Osteocyte (in vitro differentiated cells): ENCODE results near the gene ALX4. TPM values are rescaled to one million over a fixed set of nuclear protein-coding genes. Genes with fewer than 3 reads are reported as not detected.

Experiments
- DNase-seq: peaks from one replicate; pipeline ENCODE4 v3.0.0; 2021; ENCODE audit warnings: mixed read lengths; ENCODE audit not compliant: unreplicated experiment; ENCODE audit errors: extremely low spot score
- H3K27ac Mint-ChIP-seq: one replicate; pipeline ENCODE4 v1.8.0; 2021; ENCODE audit warnings: mild to moderate bottlenecking, mixed read lengths; ENCODE audit not compliant: unreplicated experiment
- H3K27me3 Mint-ChIP-seq: one replicate; pipeline ENCODE4 v1.8.0; 2021; ENCODE audit warnings: mixed read lengths; ENCODE audit not compliant: unreplicated experiment
- H3K36me3 Mint-ChIP-seq: one replicate; pipeline ENCODE4 v1.8.0; 2021; ENCODE audit warnings: mixed read lengths; ENCODE audit not compliant: unreplicated experiment
- H3K4me1 Mint-ChIP-seq: one replicate; pipeline ENCODE4 v1.8.0; 2021; ENCODE audit warnings: mixed read lengths; ENCODE audit not compliant: unreplicated experiment
- H3K4me3 Mint-ChIP-seq: one replicate; pipeline ENCODE4 v1.8.0; 2021; ENCODE audit warnings: mild to moderate bottlenecking, moderate library complexity, mixed read lengths; ENCODE audit not compliant: unreplicated experiment
- H3K9me3 Mint-ChIP-seq: one replicate; pipeline ENCODE4 v1.8.0; 2021; ENCODE audit warnings: mixed read lengths; ENCODE audit not compliant: unreplicated experiment
- total RNA-seq: library from RNA; stranded (reverse); gene quantifications from 2 replicates; pipeline ENCODE4 v1.2.1, GENCODE V29; 2021
- TF ChIP-seq, protein P1 (sequence below): fragments of 200-600 bp; sonication (generic); IDR thresholded peaks from 2 replicates; pipeline ENCODE4 v1.5.0; 2021; ENCODE audit warnings: antibody characterized with exemption, mild to moderate bottlenecking, moderate library complexity

ALX4 gene
- total RNA-seq, 1 donor from 2014 or later, result not detected

DNA sequence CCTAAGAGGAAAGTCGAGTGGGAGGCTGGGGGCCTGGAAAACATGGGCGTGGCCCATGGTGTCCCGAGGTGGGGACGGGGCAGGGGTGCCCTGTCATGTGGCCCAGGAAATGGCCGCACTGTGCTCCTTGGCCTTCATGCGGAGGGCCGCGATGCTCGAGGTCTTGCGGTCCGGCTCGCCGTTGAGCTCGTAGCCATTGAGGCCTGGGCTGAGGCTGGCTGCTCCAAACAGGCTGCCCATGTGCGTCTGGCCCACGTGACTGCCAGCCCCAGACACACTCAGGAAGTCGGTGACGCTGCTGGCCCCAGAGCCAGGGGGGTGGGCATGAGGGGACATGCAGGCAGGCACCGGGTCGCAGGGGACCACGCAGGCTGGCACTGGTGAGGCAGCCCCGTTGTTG is 45.2 kb downstream of the ALX4 start:
- Mint-ChIP-seq H3K27ac (no peak overlapping the region), H3K4me1 (peaks cover 12% of the 10 kb centered on the region), H3K4me3 (no peak overlapping the region), H3K36me3 (no peaks in the 10 kb centered on the region), H3K9me3 (no peaks in the 10 kb centered on the region), H3K27me3 (no peaks in the 10 kb centered on the region)
- DNase-seq, result no peak
- TF ChIP-seq, protein P1, sequence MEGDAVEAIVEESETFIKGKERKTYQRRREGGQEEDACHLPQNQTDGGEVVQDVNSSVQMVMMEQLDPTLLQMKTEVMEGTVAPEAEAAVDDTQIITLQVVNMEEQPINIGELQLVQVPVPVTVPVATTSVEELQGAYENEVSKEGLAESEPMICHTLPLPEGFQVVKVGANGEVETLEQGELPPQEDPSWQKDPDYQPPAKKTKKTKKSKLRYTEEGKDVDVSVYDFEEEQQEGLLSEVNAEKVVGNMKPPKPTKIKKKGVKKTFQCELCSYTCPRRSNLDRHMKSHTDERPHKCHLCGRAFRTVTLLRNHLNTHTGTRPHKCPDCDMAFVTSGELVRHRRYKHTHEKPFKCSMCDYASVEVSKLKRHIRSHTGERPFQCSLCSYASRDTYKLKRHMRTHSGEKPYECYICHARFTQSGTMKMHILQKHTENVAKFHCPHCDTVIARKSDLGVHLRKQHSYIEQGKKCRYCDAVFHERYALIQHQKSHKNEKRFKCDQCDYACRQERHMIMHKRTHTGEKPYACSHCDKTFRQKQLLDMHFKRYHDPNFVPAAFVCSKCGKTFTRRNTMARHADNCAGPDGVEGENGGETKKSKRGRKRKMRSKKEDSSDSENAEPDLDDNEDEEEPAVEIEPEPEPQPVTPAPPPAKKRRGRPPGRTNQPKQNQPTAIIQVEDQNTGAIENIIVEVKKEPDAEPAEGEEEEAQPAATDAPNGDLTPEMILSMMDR, result no peak

DNA sequence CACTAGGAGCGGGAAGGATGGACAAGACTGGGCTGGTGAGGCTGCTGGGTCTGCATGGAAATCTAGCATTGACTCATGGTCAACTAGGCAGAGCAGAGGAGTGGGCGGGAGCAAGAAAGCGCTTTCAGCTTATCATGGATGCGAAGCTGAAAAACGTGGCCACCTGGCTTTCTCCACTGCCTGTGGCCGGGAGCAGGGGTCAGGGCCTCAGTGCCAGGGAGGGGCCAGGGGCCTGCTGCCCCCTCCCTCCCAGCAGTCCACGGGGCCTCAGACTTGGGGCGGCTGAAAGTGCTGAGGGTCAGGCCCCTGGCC is 45.5 kb downstream of the ALX4 start:
- H3K27ac Mint-ChIP-seq, result no peak overlapping the region
- no peaks in the 10 kb centered on the region for H3K36me3 Mint-ChIP-seq
- H3K9me3 Mint-ChIP-seq, result no peaks in the 10 kb centered on the region
- no peaks in the 10 kb centered on the region for H3K27me3 Mint-ChIP-seq
- TF ChIP-seq, protein P1, result no peak
- no peak overlapping the region for H3K4me3 Mint-ChIP-seq
- no peak for DNase-seq
- H3K4me1 Mint-ChIP-seq, result peaks cover 8% of the 10 kb centered on the region

DNA sequence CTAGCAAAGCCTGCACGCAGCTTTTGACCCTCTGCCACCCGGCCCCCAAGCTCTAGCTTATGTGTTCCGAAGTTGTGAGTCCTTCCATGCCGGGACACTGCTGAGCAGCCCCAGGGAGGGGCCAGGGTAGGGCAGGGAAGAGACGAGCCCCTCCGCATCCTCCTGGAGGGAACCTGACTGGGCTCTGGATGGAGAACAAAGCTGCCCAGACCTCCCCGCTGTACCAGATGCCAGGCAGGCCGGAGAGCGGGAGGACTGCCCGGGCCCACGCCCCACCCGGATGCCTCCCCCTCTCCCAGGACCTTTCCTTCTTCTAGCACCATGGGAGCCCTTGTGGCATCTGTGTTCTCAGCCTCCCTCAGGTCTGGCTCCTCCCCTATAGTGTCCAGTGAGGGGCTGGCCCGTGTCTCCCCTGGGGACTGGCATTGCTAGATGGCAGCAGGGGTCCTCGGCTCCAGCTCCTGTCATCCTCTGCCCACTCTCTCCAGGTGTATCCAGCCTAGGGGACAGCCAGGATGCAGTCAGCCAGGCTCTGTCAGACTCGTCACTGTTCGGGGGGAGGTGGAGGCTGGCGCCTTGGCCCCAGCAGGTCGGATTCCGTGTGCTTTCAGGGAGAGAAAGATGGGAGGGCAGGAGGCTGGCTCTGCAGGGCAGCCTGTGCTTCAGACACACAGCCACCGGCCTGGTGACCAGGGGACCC is 46.1 kb downstream of the ALX4 start:
- TF ChIP-seq, protein P1, result no peak
- no peak for DNase-seq
- Mint-ChIP-seq H3K9me3 (no peaks in the 10 kb centered on the region), H3K27ac (no peak overlapping the region), H3K4me3 (no peak overlapping the region), H3K27me3 (no peaks in the 10 kb centered on the region), H3K36me3 (no peaks in the 10 kb centered on the region), H3K4me1 (peaks cover 4% of the 10 kb centered on the region)

DNA sequence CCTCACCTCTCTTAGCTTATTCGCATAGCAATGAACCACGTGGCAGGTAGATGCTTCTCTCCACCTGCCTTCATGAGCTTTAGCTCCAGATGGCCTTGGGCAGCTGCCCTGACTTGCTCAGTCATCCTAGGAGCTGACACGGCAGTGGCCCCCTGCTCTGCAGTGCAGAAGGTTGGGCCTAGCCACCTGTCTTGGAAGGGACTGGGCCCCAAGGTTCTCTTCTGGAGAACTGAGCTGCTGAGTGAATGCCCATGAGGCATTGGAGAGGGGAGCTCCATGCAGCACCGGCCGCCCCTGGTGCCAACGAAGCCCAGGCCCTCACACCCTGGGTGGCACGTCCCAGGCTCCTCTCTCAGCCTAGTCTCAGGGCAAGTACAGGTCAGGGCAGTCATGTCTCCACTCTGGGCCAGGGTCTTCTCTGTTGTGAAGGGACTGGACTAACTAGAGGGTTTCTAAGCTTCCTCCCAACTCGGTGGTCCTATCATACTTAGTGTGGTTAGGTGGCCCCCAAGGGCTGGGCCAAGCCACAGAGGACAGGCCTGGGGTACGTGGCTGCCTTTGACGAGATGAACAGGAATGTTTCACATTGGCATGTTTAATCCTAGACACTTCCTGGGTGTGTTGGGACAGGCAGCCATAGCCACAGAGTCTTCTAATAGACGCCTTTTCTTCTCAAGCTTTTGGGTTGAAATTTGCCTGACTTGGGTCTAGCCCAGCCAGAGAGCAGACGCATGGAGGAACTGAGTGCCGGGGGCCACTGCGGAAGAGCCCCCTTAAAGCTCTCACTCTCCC is 47.9 kb downstream of the ALX4 start:
- H3K27ac Mint-ChIP-seq, result no peak overlapping the region
- no peak overlapping the region for H3K4me3 Mint-ChIP-seq
- TF ChIP-seq, protein P1, result no peak
- H3K9me3 Mint-ChIP-seq, result no peaks in the 10 kb centered on the region
- H3K4me1 Mint-ChIP-seq, result no peaks in the 10 kb centered on the region
- no peaks in the 10 kb centered on the region for H3K27me3 Mint-ChIP-seq
- no peaks in the 10 kb centered on the region for H3K36me3 Mint-ChIP-seq
- no peak for DNase-seq

DNA sequence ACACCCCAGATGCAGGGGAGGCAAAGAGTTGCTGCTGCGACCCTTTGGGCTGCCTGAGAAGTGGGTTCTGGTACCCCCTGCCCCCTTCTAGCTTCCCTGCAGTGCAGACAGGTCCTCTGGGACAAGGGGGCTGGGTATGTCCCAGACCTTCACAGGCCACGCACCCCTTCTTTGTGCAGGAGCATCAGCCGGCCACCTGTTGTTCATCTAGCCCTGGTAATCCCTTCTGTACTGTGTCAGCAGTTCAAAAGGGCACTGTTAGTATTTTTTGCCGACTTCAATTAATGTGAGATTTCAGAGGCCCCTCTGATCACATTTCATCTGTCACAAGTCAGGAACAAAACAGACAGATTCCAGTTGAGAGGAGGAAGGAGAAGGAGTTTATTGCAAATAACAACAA is 49.9 kb downstream of the ALX4 start:
- TF ChIP-seq, protein P1, result no peak
- no peaks in the 10 kb centered on the region for H3K4me1 Mint-ChIP-seq
- no peak overlapping the region for H3K4me3 Mint-ChIP-seq
- DNase-seq, result no peak
- H3K9me3 Mint-ChIP-seq, result no peaks in the 10 kb centered on the region
- H3K27ac Mint-ChIP-seq, result no peak overlapping the region
- no peaks in the 10 kb centered on the region for H3K36me3 Mint-ChIP-seq
- H3K27me3 Mint-ChIP-seq, result no peaks in the 10 kb centered on the region
